A549 (cell line): ENCODE measurements around the gene CHMP4A.

Experiments
- BHLHE40 ChIP-seq: IDR thresholded peaks from 2 replicates; pipeline ENCODE4 v1.6.1; 2012; ENCODE audit warnings: low read depth, low read length, inconsistent platforms
- FOSB ChIP-seq: fragments of 250-450 bp; sonication (Bioruptor Pico); IDR thresholded peaks from 2 replicates; pipeline ENCODE4 v1.5.0; 2020; ENCODE audit warnings: mild to moderate bottlenecking, moderate library complexity
- HDAC2 ChIP-seq: fragments of 200-600 bp; sonication (generic); IDR thresholded peaks from 2 replicates; pipeline ENCODE4 v1.6.1; 2016
- JUN ChIP-seq, 2 experiments: fragments of >200 bp; sonication (Bioruptor Twin); formaldehyde crosslinking; IDR thresholded peaks; 2 replicates in 1 of 2; 3 replicates in 1 of 2; pipeline ENCODE4 v1.6.1; 2016 to 2017
- KDM1A ChIP-seq: fragments of 200-600 bp; sonication (generic); IDR thresholded peaks from 2 replicates; pipeline ENCODE4 v1.6.1; 2016; ENCODE audit warnings: low read depth, mild to moderate bottlenecking
- MYC ChIP-seq: IDR thresholded peaks from 2 replicates; pipeline ENCODE4 v1.6.1; 2012; ENCODE audit warnings: mild to moderate bottlenecking, inconsistent platforms, low read length, improper control_type of control experiment, borderline replicate concordance
- POLR2A ChIP-seq: IDR thresholded peaks from 2 replicates; pipeline ENCODE4 v1.6.1; 2012; ENCODE audit warnings: mild to moderate bottlenecking, low read length
- ZC3H11A ChIP-seq: fragments of 450-650 bp; IDR thresholded peaks from 2 replicates; pipeline ENCODE4 v1.6.1; 2014; ENCODE audit warnings: antibody characterized with exemption, mild to moderate bottlenecking
- ZFP36 ChIP-seq: fragments of 450-650 bp; IDR thresholded peaks from 2 replicates; pipeline ENCODE4 v1.6.1; 2014; ENCODE audit warnings: borderline replicate concordance; ENCODE audit not compliant: partially characterized antibody
- TF ChIP-seq, protein P1 (sequence below): fragments of >200 bp; sonication (Bioruptor Twin); formaldehyde crosslinking; IDR thresholded peaks from 3 replicates; pipeline ENCODE4 v1.5.1; 2016
- TF ChIP-seq, protein P2 (sequence below): fragments of 450-650 bp; IDR thresholded peaks from 2 replicates; pipeline ENCODE4 v1.6.1; 2014; ENCODE audit warnings: antibody characterized with exemption

DNA sequence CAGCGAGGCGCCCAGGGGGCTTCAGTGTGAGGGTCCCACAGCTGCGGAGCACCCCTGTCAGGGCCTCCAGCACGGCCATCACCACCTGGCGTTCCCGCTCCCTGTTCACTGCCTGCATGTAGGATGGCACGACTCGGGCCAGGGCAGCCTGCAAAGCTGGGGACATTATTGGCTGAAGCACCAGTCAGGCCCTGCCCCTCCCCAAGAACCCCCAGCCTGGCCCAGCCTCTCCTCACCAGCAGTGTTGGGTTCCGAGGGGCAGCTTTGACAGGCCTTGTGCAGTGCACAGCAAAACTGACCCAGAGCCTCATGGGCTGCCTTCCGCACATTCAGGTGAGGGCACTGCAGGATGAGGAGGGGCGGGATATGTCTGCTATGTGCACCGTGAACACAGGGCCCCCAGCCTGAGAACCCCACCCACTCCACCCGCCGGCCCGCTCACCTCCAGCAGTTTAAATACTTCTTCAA is 30.2 kb downstream of the CHMP4A start:
- TF ChIP-seq FOSB (CRISPR knock-in tag) (no peak), HDAC2 (no peak), ZC3H11A (no peak), KDM1A (no peak), BHLHE40 (no peak), MYC (no peak), POLR2A (no peak), ZFP36 (no peak), JUN (IDR thresholded peaks at IDR 0.05) (no peak)
- TF ChIP-seq, protein P1, sequence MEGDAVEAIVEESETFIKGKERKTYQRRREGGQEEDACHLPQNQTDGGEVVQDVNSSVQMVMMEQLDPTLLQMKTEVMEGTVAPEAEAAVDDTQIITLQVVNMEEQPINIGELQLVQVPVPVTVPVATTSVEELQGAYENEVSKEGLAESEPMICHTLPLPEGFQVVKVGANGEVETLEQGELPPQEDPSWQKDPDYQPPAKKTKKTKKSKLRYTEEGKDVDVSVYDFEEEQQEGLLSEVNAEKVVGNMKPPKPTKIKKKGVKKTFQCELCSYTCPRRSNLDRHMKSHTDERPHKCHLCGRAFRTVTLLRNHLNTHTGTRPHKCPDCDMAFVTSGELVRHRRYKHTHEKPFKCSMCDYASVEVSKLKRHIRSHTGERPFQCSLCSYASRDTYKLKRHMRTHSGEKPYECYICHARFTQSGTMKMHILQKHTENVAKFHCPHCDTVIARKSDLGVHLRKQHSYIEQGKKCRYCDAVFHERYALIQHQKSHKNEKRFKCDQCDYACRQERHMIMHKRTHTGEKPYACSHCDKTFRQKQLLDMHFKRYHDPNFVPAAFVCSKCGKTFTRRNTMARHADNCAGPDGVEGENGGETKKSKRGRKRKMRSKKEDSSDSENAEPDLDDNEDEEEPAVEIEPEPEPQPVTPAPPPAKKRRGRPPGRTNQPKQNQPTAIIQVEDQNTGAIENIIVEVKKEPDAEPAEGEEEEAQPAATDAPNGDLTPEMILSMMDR, result no peak
- TF ChIP-seq, protein P2, sequence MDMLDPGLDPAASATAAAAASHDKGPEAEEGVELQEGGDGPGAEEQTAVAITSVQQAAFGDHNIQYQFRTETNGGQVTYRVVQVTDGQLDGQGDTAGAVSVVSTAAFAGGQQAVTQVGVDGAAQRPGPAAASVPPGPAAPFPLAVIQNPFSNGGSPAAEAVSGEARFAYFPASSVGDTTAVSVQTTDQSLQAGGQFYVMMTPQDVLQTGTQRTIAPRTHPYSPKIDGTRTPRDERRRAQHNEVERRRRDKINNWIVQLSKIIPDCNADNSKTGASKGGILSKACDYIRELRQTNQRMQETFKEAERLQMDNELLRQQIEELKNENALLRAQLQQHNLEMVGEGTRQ, result no peak
